Mononuclear cell (primary cell): Measurements from ENCODE around the gene CCNH. TPM values are rescaled to one million over a fixed set of nuclear protein-coding genes. Genes with fewer than 3 reads are reported as not detected.

Experiments used
- H3K27me3 ChIP-seq: 2 replicates; pipeline ENCODE4 v1.6.0; 2011; ENCODE audit warnings: low read length, control low read depth; ENCODE audit not compliant: insufficient read depth
- H3K4me1 ChIP-seq: 2 replicates; pipeline ENCODE4 v1.5.1; 2011; ENCODE audit warnings: mild to moderate bottlenecking, low read length, control low read depth; ENCODE audit not compliant: insufficient read depth
- H3K4me3 ChIP-seq: 2 replicates; pipeline ENCODE4 v1.5.1; 2011; ENCODE audit warnings: mild to moderate bottlenecking, low read length, moderate library complexity
- H3K9me3 ChIP-seq: 2 replicates; pipeline ENCODE4 v1.5.1; 2011; ENCODE audit warnings: low read depth, mild to moderate bottlenecking, control low read depth, low read length
- total RNA-seq: library from RNA; depleted of rRNA; stranded (reverse); fragments of >200 nt; gene quantifications from one replicate; pipeline ENCODE4 v1.2.3, GENCODE V29; 2012

Gene CCNH
- total RNA-seq, 1 donor = 436 TPM

DNA sequence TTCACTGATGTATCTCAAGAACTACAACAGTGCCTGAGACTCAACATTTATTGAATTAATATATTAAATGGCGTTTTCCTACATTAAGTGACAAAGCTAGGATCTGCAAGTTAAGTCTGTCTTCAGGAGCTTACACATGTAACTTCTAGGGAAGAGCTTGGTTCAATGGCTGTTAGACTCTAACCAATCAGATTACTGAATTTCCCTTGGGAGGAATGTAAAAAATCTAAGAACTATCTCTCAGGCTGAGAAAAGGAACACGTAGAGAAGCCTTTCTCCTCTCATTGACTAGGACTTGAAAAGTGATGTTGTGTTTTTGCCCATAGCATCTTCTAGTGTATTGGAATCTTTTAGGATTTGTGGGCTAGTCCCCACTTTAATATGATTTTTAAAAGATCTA, 53.6 kb downstream of the CCNH start:
- H3K4me3 ChIP-seq = no peak overlapping the region
- no peaks in the 10 kb centered on the region for H3K9me3 ChIP-seq
- H3K4me1 ChIP-seq = peaks cover 4% of the 10 kb centered on the region
- no peaks in the 10 kb centered on the region for H3K27me3 ChIP-seq

DNA sequence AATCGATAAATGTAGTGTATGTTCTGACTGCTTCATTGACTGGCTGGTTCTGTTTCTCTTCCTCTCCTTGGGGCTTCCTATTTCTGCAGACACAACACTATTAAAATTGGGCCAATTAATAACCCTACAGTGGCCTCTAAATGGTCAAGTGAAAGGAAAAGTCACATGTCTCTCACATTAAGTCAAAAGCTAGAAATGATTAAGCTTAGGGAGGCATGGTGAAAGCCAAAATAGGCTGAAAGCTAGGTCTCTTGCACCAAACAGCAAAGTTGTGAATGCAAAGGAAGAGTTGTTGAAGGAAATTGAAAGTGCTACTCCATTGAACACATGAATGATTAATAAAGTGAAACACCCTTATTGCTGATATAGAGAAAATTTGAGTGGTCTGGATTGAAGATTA, 58.2 kb downstream of the CCNH start:
- H3K27me3 ChIP-seq = no peaks in the 10 kb centered on the region
- H3K4me3 ChIP-seq = no peak overlapping the region
- H3K4me1 ChIP-seq = no peaks in the 10 kb centered on the region
- H3K9me3 ChIP-seq = no peaks in the 10 kb centered on the region

DNA sequence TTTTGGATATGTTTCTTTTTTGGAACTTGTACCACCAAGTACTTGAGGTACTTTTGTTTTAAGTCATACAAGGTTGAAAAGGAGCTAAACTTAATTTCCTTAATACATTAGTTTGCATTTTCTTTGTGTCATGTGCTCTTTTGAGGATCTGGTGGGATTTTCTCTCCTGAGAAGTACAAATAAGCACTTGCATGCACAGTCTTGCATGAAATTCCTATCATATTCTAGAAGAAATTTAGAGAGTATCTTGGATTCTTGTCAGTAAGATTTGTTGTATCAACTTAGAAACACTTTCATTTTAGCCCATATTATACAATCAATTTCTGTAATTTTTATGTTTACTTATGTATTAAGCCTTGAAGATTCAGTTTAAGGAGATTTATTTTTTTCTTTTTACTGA, 64.9 kb downstream of the CCNH start:
- Histone ChIP-seq H3K4me3 (no peak overlapping the region), H3K4me1 (no peaks in the 10 kb centered on the region), H3K27me3 (no peaks in the 10 kb centered on the region)

DNA sequence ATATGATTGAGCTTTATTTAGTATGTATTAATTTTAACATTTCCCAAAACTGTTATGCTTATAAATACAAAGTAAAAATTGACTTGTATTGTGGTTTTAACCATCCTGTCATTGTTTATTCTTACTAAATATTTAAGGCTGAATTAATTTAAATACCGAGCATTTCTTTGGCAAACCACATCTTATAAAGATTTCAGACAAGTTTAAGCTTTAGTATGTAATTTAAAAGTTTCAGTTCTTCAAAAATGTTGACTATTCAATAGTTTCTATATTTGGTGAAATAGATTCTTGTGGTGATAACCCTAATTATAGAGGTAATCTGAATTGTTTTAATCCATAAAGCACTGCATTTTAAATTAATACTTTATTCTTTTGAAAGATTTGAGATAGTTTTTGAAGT, 65.5 kb downstream of the CCNH start:
- Histone ChIP-seq H3K9me3 (no peaks in the 10 kb centered on the region), H3K4me3 (no peak overlapping the region), H3K4me1 (no peaks in the 10 kb centered on the region), H3K27me3 (no peaks in the 10 kb centered on the region)

More for the DNA sequence above, 64.9 kb downstream of the CCNH start:
- no peaks in the 10 kb centered on the region for H3K9me3 ChIP-seq

Other genes starting within 250 kb of the CCNH start
- gene RASA1, start 145.0 kb downstream of the CCNH start, total RNA-seq = 12.0 TPM